ENCODE measurements around the gene MRPS22. TPM values are rescaled to one million over a fixed set of nuclear protein-coding genes. Genes with fewer than 3 reads are reported as not detected.

MRPS22 gene
- total RNA-seq, 1 donor, result 75.8 TPM

- DNase-seq (ENCODE audit: low read depth), result peak; percentile 67
- H3K4me3 ChIP-seq (ENCODE audit: low read depth, low read length), result no peak overlapping the region
- TF ChIP-seq, protein P1, sequence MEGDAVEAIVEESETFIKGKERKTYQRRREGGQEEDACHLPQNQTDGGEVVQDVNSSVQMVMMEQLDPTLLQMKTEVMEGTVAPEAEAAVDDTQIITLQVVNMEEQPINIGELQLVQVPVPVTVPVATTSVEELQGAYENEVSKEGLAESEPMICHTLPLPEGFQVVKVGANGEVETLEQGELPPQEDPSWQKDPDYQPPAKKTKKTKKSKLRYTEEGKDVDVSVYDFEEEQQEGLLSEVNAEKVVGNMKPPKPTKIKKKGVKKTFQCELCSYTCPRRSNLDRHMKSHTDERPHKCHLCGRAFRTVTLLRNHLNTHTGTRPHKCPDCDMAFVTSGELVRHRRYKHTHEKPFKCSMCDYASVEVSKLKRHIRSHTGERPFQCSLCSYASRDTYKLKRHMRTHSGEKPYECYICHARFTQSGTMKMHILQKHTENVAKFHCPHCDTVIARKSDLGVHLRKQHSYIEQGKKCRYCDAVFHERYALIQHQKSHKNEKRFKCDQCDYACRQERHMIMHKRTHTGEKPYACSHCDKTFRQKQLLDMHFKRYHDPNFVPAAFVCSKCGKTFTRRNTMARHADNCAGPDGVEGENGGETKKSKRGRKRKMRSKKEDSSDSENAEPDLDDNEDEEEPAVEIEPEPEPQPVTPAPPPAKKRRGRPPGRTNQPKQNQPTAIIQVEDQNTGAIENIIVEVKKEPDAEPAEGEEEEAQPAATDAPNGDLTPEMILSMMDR (IDR thresholded peaks at IDR 0.05; ENCODE audit: insufficient read depth, low read length), result peak; percentile 90
These were observed 10.2 kb downstream of the MRPS22 start for GRCh38 chr3:139353920-139354556.

- no peak overlapping the region for H3K4me3 ChIP-seq (ENCODE audit: low read depth, low read length)
- no peak for DNase-seq (ENCODE audit: low read depth)
- TF ChIP-seq, protein P1 (IDR thresholded peaks at IDR 0.05; ENCODE audit: insufficient read depth, low read length), result no peak
These were observed 10.8 kb downstream of the MRPS22 start for GRCh38 chr3:139354661-139355060.

GRCh38 chr3:139355476-139355875 lies 11.7 kb downstream of the MRPS22 start:
- TF ChIP-seq, protein P1 (IDR thresholded peaks at IDR 0.05; ENCODE audit: insufficient read depth, low read length), result no peak
- no peak overlapping the region for H3K4me3 ChIP-seq (ENCODE audit: low read depth, low read length)
- peak; percentile 57 for DNase-seq (ENCODE audit: low read depth)

GRCh38 chr3:139355891-139356290 lies 12.1 kb downstream of the MRPS22 start:
- no peak overlapping the region for H3K4me3 ChIP-seq (ENCODE audit: low read depth, low read length)
- TF ChIP-seq, protein P1 (IDR thresholded peaks at IDR 0.05; ENCODE audit: insufficient read depth, low read length), result no peak
- no peak for DNase-seq (ENCODE audit: low read depth)

- no peak for DNase-seq (ENCODE audit: low read depth)
- TF ChIP-seq, protein P1 (IDR thresholded peaks at IDR 0.05; ENCODE audit: insufficient read depth, low read length), result no peak
- H3K4me3 ChIP-seq (ENCODE audit: low read depth, low read length), result no peak overlapping the region
These were observed 14.1 kb downstream of the MRPS22 start for GRCh38 chr3:139357899-139358298.

- TF ChIP-seq, protein P1 (IDR thresholded peaks at IDR 0.05; ENCODE audit: insufficient read depth, low read length), result no peak
- H3K4me3 ChIP-seq (ENCODE audit: low read depth, low read length), result no peak overlapping the region
- no peak for DNase-seq (ENCODE audit: low read depth)
These were observed 15.2 kb downstream of the MRPS22 start for GRCh38 chr3:139358841-139359562.

Data from fibroblast of the aortic adventitia (primary cell).